Right forelimb (tissue), 1 donor: ENCODE data around the gene TGFBR3L.
A peak's percentile ranks its signal among the peaks of the same experiment; 100 is the strongest.
"Not testable (repeated sequence)": the region's sequence is repeated elsewhere in the genome, so short reads cannot be mapped to it uniquely, and the experiment has no call there.

Experiments
- DNase-seq: peaks from one replicate; pipeline ENCODE4 v3.0.0-alpha.2; 2018

TGFBR3L gene

GRCh38 chr19:7879836-7880235 is 34.8 kb upstream of the TGFBR3L start:
- DNase-seq = no peak

GRCh38 chr19:7881910-7882309 is 32.7 kb upstream of the TGFBR3L start:
- DNase-seq = no peak

GRCh38 chr19:7883105-7883504 is 31.5 kb upstream of the TGFBR3L start:
- no peak for DNase-seq

- DNase-seq = no peak
Measured at GRCh38 chr19:7883796-7884570, 30.6 kb upstream of the TGFBR3L start.

GRCh38 chr19:7885818-7886217 is 28.8 kb upstream of the TGFBR3L start:
- no peak for DNase-seq

- no peak for DNase-seq
Measured at GRCh38 chr19:7887408-7888144, 27.1 kb upstream of the TGFBR3L start.

- no peak for DNase-seq
Measured at GRCh38 chr19:7888145-7888825, 26.3 kb upstream of the TGFBR3L start, which contains the start of gene LRRC8E. Gene LRRC8E, plus strand, starts transcription at chr19:7888510. Its CDS starts 7,094 bp downstream, at chr19:7895604.

GRCh38 chr19:7888826-7889217 is 25.8 kb upstream of the TGFBR3L start:
- no peak for DNase-seq

GRCh38 chr19:7893362-7894101 is 21.1 kb upstream of the TGFBR3L start:
- DNase-seq = not testable (repeated sequence)

- no peak for DNase-seq
Measured at GRCh38 chr19:7894612-7895309, 19.9 kb upstream of the TGFBR3L start.

GRCh38 chr19:7895565-7895964 is 19.1 kb upstream of the TGFBR3L start:
- DNase-seq = no peak

GRCh38 chr19:7897292-7897691 is 17.3 kb upstream of the TGFBR3L start:
- no peak for DNase-seq

GRCh38 chr19:7898967-7899366 is 15.7 kb upstream of the TGFBR3L start:
- no peak for DNase-seq

GRCh38 chr19:7899751-7900378 is 14.8 kb upstream of the TGFBR3L start:
- no peak for DNase-seq

GRCh38 chr19:7900401-7900870 is 14.2 kb upstream of the TGFBR3L start:
- no peak for DNase-seq

- DNase-seq = no peak
Measured at GRCh38 chr19:7900931-7901330, 13.7 kb upstream of the TGFBR3L start.

- no peak for DNase-seq
Measured at GRCh38 chr19:7901337-7901736, 13.3 kb upstream of the TGFBR3L start.

- DNase-seq = no peak
Measured at GRCh38 chr19:7902796-7903243, 11.8 kb upstream of the TGFBR3L start.

GRCh38 chr19:7903244-7904073 is 11.2 kb upstream of the TGFBR3L start, which contains the start of gene MAP2K7:
Gene MAP2K7, plus strand, starts transcription at chr19:7903877. Its CDS starts 68 bp downstream, at chr19:7903945.
- peak; percentile 100 for DNase-seq
